ENCODE measurements around the gene RTKN2.

The RTKN2 gene

GRCh38 chr10:62205750-62206399 lies 62.8 kb downstream of the RTKN2 start:
- DNase-seq = no peak

- DNase-seq = no peak
Observed at GRCh38 chr10:62199584-62199983, 69.1 kb downstream of the RTKN2 start.

- no peak for DNase-seq
Observed at GRCh38 chr10:62196528-62196927, 72.1 kb downstream of the RTKN2 start.

DNA sequence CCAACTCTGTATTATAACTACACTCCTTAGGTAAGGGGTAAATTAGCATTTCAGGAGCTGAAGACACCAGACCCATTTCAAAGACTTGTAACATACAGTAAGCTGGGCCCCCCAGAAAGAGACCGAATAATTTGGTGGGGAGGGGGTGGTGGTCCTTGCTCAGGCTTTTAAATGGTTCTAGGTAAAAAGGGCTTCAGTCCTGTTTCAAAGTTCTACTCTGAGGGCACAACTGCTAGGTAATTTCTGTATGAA lies 73.0 kb downstream of the RTKN2 start:
- no peak for DNase-seq

DNA sequence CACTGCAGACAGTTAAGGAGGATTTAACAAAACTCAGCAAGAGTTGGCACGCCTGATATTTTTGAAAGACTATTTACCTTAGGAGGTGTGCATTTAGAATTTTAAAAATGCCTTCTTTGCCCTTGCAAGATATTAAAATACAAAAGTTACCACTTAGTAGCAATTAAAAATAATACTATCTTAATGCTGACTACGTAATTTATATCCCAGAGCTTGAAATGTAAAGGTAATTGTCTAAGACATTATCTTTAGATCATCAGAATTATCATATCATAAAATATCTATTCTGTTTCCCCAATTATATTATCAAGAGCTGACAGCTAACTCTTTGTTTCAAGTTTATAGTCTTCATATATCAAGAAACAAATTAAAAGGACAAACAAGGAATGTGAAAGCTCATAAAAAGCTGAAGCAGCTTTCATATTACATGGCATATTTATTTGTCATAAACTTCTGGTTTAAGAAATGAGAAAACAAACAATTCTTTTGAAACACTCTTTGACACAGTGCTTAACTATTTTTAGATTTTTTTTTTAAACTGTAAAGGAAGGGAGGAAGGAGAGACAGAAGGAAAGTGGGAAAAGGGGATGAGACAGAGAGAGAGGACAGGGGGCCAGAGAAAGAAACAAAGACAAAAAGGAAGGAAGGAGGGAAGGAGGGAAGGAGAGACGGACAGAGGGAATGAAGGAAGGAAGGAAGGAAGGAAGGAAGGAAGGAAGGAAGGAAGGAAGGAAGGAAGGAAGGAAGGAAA lies 73.5 kb downstream of the RTKN2 start:
- DNase-seq = no peak

GRCh38 chr10:62193479-62193878 lies 75.2 kb downstream of the RTKN2 start:
- no peak for DNase-seq

GRCh38 chr10:62189131-62189530 lies 79.5 kb downstream of the RTKN2 start:
- no peak for DNase-seq

DNA sequence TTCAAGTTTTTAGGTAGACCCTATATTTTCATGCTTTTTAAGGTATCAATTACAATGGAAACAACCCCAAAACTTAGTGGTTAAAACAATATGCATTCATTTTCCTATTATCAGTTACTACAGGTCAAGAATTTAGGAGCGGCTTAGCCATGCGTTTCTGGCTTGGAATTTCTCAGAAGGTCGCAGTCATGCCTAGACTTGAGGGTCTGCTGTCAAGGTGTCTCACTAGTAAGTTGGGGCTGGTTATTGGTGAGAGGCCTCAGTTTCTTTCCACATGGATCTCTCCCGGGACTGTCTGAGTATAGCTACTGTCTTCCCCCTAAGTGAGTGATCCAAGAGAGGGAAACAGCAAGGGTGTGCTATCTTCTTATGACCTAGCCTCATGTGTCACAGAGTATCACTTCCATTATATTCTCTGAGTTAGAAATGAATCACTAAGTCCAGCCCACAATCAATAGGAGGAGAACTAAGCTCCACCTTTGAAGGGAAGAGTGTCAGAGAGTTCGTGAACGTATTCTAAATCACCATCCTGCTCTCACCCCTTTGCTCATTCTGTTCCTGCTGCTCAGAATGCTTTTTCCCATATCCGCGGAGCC lies 80.5 kb downstream of the RTKN2 start:
- no peak for DNase-seq

DNA sequence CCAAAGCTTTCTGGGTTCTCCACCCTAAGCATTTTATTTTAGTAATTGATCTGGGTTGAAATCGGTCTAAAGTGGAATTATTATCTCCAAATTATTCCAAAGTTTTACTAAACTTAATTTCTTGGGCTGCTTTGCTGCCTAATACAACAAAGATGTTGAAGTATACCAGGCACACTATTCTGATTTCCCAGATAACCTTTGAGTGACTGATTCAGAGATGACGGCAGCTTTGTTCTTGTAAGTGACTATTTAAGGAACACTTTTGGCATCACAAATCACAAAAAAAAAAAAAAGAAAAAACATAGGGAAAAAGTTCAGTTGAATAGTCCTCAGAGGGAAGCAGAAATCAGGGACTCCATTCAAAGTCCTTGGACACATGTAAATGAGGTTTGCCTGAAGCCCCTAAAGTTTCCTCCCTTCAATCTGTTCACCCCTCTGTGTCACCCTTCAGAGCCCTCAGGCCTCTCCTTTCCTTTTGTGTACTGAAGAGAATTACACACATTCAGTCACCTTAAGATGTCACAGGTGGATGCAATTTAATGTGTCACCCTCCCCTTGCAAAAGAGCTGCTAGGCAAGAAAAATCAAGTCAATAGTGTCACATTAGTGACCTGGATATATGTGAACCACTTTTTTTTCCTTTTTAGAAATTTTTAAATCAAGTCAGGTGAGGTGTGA lies 81.5 kb downstream of the RTKN2 start:
- no peak for DNase-seq

GRCh38 chr10:62185919-62186692 lies 82.5 kb downstream of the RTKN2 start:
- DNase-seq = no peak

DNA sequence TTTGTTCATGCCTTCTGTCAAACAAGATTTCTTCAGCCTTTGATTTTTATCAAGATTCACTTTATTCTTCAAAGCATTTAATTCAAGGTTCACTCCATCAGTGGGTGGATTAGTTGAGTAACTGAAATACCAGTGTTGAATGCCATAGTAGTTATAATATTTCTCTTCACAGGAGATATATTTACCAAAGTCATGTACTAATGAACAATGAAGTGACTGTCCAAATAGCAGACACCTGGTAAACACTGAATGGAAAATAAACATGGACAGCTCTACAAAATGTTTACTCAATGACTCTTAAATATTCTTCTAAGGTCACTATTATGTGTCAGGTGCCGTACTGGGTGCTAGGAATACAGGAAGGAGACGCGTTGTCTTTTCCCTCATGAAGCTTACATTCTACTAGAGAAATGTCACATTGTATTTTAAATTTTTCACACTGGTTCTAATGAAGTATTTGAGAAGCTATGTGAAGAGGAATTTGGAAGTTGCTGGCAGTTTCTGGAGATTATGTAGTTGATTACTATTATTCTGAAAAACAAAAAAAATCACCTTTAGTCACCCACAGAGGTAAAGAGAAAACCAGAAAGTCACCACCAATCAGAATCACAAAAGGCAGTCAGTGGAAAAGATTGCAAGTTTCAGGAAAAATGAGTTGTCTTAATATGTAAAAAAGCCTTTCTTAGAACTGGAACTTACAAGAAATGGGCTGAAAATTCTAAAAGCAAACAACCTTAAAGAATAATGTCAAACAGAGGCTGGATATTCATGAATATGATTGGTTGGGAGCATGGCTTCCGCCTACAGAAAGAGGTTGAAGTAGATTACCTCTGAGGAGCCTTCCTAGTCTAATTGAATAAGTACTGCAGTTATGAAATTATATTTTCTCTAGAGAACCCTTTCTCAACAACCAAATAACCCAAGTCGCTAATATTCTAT lies 84.5 kb downstream of the RTKN2 start:
- no peak for DNase-seq

- DNase-seq = no peak
Observed at GRCh38 chr10:62183442-62183841, 85.2 kb downstream of the RTKN2 start.

DNA sequence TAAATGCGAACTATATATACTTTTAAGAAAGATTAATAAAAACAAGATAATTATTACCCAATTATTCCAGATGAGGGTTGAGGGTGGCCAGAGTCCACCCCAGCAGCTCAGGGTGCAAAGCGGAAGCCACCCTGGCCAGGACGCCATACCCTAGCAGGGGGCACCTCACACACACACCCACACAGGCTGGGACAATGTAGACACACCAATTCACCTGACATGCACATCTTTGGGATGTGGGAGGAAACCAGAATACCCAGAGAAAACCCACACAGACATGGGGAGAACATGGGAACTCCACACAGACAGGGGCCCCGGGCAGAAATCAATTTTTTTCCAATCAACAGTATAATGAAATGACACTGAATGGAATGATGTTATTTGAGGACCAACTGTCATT lies 86.0 kb downstream of the RTKN2 start:
- no peak for DNase-seq

DNA sequence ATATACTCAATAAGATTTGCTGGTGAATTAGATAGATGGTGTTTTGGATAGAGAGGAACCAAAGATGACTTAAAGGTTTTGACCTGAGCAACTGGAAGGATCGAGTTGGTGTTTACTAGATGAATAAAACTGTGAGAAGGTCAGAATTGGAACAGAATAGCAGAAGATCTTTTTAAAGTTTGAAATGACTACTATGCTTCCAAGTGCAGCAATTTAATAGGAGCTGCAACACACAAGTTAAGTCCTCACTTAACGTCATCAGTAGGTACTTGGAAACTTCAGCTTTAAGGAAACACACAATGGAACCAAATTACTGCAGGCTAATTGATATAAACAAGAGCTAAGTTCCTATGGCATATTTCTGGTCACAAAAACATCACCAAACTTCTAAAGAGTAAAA lies 86.5 kb downstream of the RTKN2 start:
- no peak for DNase-seq

GRCh38 chr10:62180677-62181076 lies 88.0 kb downstream of the RTKN2 start:
- no peak for DNase-seq

- DNase-seq = no peak
Observed at GRCh38 chr10:62178568-62178967, 90.1 kb downstream of the RTKN2 start.

DNA sequence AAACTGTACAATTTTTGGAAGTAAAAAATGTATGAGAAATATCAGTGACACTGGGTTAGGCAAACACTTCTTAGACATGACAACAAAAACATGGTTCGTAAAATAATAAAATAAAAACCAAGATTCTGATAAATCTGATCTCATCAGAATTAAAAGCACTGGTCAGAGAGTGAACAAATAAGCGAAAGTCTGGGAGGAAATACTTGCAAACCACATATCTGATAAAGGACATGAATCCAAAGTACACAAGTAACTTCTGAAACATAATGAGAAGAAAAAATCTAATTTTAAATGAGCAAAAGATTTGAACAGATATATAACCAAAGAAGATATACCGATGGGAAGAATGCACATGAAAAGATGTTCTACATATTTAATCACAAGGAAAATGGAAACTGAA lies 91.5 kb downstream of the RTKN2 start:
- no peak for DNase-seq

DNA sequence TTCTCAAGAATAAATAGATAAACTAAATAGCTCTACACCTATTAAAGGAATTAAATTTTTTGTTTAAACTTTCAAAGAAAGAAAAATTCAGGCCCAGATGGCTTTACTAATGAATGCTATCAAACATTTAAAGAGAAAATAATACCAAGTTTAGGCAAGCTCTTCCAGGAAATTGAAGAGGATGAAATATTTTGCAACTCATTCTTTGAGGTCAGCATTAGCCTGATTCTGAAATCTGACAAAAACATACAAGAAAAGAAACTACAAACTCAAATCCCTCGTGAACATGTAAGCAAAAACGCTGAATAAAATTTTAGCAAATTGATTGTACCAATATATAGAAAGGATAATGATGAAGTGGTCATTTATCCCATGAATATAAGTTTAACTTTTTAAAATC lies 93.4 kb downstream of the RTKN2 start:
- no peak for DNase-seq

- no peak for DNase-seq
Observed at GRCh38 chr10:62172465-62172864, 96.2 kb downstream of the RTKN2 start.

GRCh38 chr10:62171791-62172190 lies 96.9 kb downstream of the RTKN2 start:
- DNase-seq = no peak

- no peak for DNase-seq
Observed at GRCh38 chr10:62170732-62171131, 97.9 kb downstream of the RTKN2 start.

Measured in NCI-H345 (cell line).